Measurements from ENCODE around the gene CD74. TPM values are rescaled to one million over a fixed set of nuclear protein-coding genes. Genes with fewer than 3 reads are reported as not detected.

The CD74 gene
- total RNA-seq, 1 experiment from 2014 or later = 12.7 TPM

DNA sequence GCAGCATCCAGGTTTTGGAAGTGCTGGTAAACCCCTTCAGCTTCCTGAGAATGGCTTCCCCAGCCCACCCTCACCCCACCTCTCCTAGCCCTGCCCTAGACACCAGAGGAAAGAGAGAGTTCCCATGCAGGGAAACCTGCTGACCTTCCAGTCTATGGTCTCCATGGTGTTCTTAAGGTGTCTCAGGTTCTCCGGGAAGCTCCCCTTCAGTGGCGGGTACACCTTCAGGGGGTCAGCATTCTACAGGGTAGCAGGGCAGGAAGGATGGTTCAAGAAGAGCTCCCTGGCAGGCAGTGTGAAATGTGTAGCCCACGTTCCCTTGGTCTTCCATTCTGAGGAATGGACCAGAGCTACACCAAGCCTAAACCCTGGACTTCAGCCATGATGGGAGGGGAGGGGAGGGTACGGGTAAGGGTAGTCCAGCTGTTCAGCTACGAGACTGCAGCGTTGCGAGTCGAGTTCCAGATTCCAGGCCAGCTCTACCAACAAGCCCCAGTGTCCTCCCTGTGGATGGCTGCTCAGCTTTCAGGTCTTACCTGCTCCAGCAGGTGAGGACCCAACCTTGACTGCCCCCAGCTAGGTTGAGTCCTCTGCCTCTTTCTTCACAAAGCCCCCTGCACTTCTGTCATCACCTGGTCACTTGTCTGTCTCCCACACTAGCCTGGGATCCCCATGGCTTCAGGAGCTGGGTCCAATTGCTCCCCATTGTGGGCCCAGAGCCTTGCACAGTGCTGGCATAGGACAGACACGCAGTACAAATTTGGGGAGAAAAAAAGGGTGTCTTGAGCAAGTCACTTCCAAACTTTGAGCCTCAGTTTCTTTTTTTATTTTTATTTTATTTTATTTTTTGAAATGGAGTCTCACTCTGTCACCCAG, 7.5 kb downstream of the CD74 start:
- no peak for TF ChIP-seq POLR2AphosphoS5 (IDR thresholded peaks at IDR 0.05; ENCODE audit: low read depth, low read length)
- TF ChIP-seq, protein P1, sequence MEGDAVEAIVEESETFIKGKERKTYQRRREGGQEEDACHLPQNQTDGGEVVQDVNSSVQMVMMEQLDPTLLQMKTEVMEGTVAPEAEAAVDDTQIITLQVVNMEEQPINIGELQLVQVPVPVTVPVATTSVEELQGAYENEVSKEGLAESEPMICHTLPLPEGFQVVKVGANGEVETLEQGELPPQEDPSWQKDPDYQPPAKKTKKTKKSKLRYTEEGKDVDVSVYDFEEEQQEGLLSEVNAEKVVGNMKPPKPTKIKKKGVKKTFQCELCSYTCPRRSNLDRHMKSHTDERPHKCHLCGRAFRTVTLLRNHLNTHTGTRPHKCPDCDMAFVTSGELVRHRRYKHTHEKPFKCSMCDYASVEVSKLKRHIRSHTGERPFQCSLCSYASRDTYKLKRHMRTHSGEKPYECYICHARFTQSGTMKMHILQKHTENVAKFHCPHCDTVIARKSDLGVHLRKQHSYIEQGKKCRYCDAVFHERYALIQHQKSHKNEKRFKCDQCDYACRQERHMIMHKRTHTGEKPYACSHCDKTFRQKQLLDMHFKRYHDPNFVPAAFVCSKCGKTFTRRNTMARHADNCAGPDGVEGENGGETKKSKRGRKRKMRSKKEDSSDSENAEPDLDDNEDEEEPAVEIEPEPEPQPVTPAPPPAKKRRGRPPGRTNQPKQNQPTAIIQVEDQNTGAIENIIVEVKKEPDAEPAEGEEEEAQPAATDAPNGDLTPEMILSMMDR (IDR thresholded peaks at IDR 0.05) = no peak
- no peak for TF ChIP-seq TCF7L2 (IDR thresholded peaks at IDR 0.05; ENCODE audit: low read depth, low read length)
- no peak for TF ChIP-seq SIN3A (IDR thresholded peaks at IDR 0.05; ENCODE audit: borderline replicate concordance, insufficient read depth, low read depth, low read length)
- TF ChIP-seq, protein P2, sequence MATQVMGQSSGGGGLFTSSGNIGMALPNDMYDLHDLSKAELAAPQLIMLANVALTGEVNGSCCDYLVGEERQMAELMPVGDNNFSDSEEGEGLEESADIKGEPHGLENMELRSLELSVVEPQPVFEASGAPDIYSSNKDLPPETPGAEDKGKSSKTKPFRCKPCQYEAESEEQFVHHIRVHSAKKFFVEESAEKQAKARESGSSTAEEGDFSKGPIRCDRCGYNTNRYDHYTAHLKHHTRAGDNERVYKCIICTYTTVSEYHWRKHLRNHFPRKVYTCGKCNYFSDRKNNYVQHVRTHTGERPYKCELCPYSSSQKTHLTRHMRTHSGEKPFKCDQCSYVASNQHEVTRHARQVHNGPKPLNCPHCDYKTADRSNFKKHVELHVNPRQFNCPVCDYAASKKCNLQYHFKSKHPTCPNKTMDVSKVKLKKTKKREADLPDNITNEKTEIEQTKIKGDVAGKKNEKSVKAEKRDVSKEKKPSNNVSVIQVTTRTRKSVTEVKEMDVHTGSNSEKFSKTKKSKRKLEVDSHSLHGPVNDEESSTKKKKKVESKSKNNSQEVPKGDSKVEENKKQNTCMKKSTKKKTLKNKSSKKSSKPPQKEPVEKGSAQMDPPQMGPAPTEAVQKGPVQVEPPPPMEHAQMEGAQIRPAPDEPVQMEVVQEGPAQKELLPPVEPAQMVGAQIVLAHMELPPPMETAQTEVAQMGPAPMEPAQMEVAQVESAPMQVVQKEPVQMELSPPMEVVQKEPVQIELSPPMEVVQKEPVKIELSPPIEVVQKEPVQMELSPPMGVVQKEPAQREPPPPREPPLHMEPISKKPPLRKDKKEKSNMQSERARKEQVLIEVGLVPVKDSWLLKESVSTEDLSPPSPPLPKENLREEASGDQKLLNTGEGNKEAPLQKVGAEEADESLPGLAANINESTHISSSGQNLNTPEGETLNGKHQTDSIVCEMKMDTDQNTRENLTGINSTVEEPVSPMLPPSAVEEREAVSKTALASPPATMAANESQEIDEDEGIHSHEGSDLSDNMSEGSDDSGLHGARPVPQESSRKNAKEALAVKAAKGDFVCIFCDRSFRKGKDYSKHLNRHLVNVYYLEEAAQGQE (IDR thresholded peaks at IDR 0.05; ENCODE audit: insufficient read depth in 1 of 2, low read depth in 2 of 2, low read length in 1 of 2) = no peak
- ChIA-PET CTCF (no interaction called here), POLR2A (no interaction called here)
- intact Hi-C loops (cut with micrococcal nuclease; ENCODE audit: unreplicated experiment) (no loop called here), in situ Hi-C loops (cut with HindIII; ENCODE audit: low pct_unique_long_range_greater_than_20kb, low sequenced_read_pairs) (no loop called here)
- Histone ChIP-seq H3K4me3 (ENCODE audit: low read depth in 2 of 2, low read length in 2 of 2) (no peak overlapping the region), H3K27me3 (ENCODE audit: control insufficient read depth, insufficient read depth, low read length) (no peaks in the 10 kb centered on the region), H3K27ac (ENCODE audit: low read length) (no peak overlapping the region), H3K4me1 (ENCODE audit: control insufficient read depth, insufficient read depth, low read length) (0 out of 2 replicates have a peak, but pooled peaks cover 2% of the 10 kb centered on the region), H3K9me3 (ENCODE audit: control insufficient read depth, insufficient read depth, low read depth, low read length) (no peaks in the 10 kb centered on the region), H3K36me3 (ENCODE audit: control insufficient read depth, insufficient read depth, low read length) (no peaks in the 10 kb centered on the region)
- ATAC-seq (no peak), DNase-seq (ENCODE audit: low read depth, low spot score) (no peak)
- no TSS peak for BruUV-seq (replicated peaks)

DNA sequence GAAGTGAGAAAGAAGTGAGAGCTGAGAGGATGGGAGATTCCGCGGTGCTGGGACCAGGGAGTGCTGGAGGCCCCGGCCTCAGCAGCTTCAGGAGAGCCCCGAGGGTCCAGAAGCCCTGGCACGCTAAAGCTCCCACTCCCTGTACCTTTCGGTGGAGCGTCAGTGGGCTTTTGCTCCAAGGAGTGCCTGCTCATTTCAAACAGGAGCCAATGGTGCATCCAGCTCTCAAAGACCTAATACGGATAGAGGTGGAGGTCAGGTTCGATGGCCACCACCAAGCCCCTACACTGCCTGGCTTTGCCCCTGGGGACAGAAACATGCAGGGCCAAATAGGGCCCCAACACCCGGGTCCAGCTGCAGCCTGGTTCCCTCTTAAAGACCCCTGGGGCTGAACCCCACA, 8.2 kb downstream of the CD74 start:
- Histone ChIP-seq H3K27me3 (ENCODE audit: control insufficient read depth, insufficient read depth, low read length) (no peaks in the 10 kb centered on the region), H3K9me3 (ENCODE audit: control insufficient read depth, insufficient read depth, low read depth, low read length) (no peaks in the 10 kb centered on the region), H3K4me3 (ENCODE audit: low read depth in 2 of 2, low read length in 2 of 2) (no peak overlapping the region), H3K27ac (ENCODE audit: low read length) (no peak overlapping the region), H3K36me3 (ENCODE audit: control insufficient read depth, insufficient read depth, low read length) (no peaks in the 10 kb centered on the region), H3K4me1 (ENCODE audit: control insufficient read depth, insufficient read depth, low read length) (no peaks in the 10 kb centered on the region)
- ChIA-PET POLR2A (no interaction called here), CTCF (no interaction called here)
- no peak for DNase-seq (ENCODE audit: low read depth, low spot score)
- TF ChIP-seq, protein P1 (IDR thresholded peaks at IDR 0.05) = no peak
- TF ChIP-seq, protein P2 (IDR thresholded peaks at IDR 0.05; ENCODE audit: insufficient read depth in 1 of 2, low read depth in 2 of 2, low read length in 1 of 2) = no peak
- no peak for TF ChIP-seq SIN3A (IDR thresholded peaks at IDR 0.05; ENCODE audit: borderline replicate concordance, insufficient read depth, low read depth, low read length)
- no peak for TF ChIP-seq POLR2AphosphoS5 (IDR thresholded peaks at IDR 0.05; ENCODE audit: low read depth, low read length)
- TF ChIP-seq TCF7L2 (IDR thresholded peaks at IDR 0.05; ENCODE audit: low read depth, low read length) = no peak
- no TSS peak for BruUV-seq (replicated peaks)
- in situ Hi-C loops (cut with HindIII; ENCODE audit: low pct_unique_long_range_greater_than_20kb, low sequenced_read_pairs) (no loop called here), intact Hi-C loops (cut with micrococcal nuclease; ENCODE audit: unreplicated experiment) (no loop called here)
- no peak for ATAC-seq
